NCI-H2227 (cell line): Measurements from ENCODE around the gene NPAS4.
A peak's percentile ranks its signal among the peaks of the same experiment; 100 is the strongest.
"Not testable (repeated sequence)": the region's sequence is repeated elsewhere in the genome, so short reads cannot be mapped to it uniquely, and the experiment has no call there.

Experiments used
- DNase-seq: peaks from one replicate; lab custom pipeline; 2025; ENCODE audit not compliant: unreplicated experiment; lab: John Stamatoyannopoulos, UW

NPAS4 gene

GRCh38 chr11:66417000-66417399 lies 3.8 kb upstream of the NPAS4 start:
- DNase-seq: peak; percentile 83

- DNase-seq: peak; percentile 85
Measured at GRCh38 chr11:66418168-66418985, 2.5 kb upstream of the NPAS4 start.

GRCh38 chr11:66418986-66419308 lies 1.9 kb upstream of the NPAS4 start:
- DNase-seq: no peak

GRCh38 chr11:66419825-66420224 lies 1.0 kb upstream of the NPAS4 start:
- DNase-seq: peak; percentile 63

GRCh38 chr11:66421492-66422205 lies 814 bp downstream of the NPAS4 start:
- DNase-seq: peak; percentile 26

GRCh38 chr11:66426314-66426713 lies 5.5 kb downstream of the NPAS4 start:
- no peak for DNase-seq

GRCh38 chr11:66428933-66429332 lies 8.1 kb downstream of the NPAS4 start:
- no peak for DNase-seq

GRCh38 chr11:66429983-66430602 lies 9.3 kb downstream of the NPAS4 start:
- DNase-seq: peak; percentile 89

- DNase-seq: not testable (repeated sequence)
Measured at GRCh38 chr11:66431287-66431686, 10.5 kb downstream of the NPAS4 start.

- DNase-seq: not testable (repeated sequence)
Measured at GRCh38 chr11:66431871-66432329, 11.1 kb downstream of the NPAS4 start.

- no peak for DNase-seq
Measured at GRCh38 chr11:66432597-66432996, 11.8 kb downstream of the NPAS4 start.

GRCh38 chr11:66437979-66438503 lies 17.2 kb downstream of the NPAS4 start:
- no peak for DNase-seq

GRCh38 chr11:66438504-66439466 lies 17.9 kb downstream of the NPAS4 start, which contains the start of gene MRPL11:
Gene MRPL11, minus strand, starts transcription at chr11:66438848. Its CDS starts 94 bp downstream, at chr11:66438754.
- DNase-seq: peak; percentile 96

GRCh38 chr11:66440101-66440939 lies 19.5 kb downstream of the NPAS4 start:
- DNase-seq: not testable (repeated sequence)

- DNase-seq: not testable (repeated sequence)
Measured at GRCh38 chr11:66440940-66441282, 20.1 kb downstream of the NPAS4 start.

- DNase-seq: no peak
Measured at GRCh38 chr11:66443602-66444001, 22.8 kb downstream of the NPAS4 start.

- DNase-seq: no peak
Measured at GRCh38 chr11:66447012-66447411, 26.2 kb downstream of the NPAS4 start.

GRCh38 chr11:66448523-66448922 lies 27.7 kb downstream of the NPAS4 start:
- DNase-seq: no peak

GRCh38 chr11:66450560-66450959 lies 29.7 kb downstream of the NPAS4 start:
- no peak for DNase-seq

GRCh38 chr11:66451663-66452062 lies 30.8 kb downstream of the NPAS4 start:
- DNase-seq: no peak
